GM21360 (cell line): ENCODE results near the gene SPATA20.

ENCODE experiments used
- ATAC-seq: cut with Tn5 transposase; IDR thresholded peaks from one replicate; pipeline ENCODE4 v1.9.1; 2021; ENCODE audit warnings: mild to moderate bottlenecking, moderate library complexity; ENCODE audit not compliant: unreplicated experiment

The SPATA20 gene

DNA sequence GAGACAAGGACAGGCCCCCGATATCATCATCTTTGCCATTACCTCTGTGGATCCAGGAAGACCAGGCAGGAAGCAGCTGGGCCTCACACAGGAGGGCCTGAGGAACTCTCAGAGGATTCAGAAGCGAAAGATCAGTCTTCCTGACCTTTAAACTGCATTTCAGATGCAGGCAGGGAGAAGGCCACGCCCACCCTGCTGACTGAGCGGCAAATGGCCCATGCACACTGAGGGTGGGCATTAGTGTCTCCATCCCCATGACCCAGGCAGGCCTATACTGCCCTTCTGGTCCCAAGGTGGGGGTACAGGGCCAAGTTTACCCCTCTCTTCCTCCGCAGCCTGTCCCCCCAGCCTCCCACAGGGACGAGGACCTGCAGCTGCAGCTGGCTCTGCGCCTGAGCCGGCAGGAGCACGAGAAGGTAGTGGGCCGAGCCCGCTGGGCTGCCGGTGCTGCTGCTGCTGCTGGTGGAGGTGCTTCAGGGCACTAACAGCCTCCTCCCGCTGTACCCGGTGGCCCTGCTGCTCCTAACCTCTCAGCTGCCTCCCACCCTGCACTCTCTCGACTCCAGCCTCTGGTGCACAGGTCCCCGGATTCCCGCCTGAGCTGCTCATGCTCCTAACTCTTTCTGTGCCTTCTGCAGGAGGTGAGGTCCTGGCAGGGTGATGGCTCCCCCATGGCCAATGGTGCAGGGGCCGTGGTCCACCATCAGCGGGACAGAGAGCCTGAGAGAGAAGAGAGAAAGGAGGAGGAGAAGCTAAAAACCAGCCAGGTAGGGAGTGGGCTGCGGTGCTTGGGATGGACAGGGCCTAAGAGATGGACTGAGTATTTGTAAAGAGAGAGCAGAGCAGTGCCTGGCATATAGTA is 8.2 kb upstream of the SPATA20 start:
- ATAC-seq, result no peak

DNA sequence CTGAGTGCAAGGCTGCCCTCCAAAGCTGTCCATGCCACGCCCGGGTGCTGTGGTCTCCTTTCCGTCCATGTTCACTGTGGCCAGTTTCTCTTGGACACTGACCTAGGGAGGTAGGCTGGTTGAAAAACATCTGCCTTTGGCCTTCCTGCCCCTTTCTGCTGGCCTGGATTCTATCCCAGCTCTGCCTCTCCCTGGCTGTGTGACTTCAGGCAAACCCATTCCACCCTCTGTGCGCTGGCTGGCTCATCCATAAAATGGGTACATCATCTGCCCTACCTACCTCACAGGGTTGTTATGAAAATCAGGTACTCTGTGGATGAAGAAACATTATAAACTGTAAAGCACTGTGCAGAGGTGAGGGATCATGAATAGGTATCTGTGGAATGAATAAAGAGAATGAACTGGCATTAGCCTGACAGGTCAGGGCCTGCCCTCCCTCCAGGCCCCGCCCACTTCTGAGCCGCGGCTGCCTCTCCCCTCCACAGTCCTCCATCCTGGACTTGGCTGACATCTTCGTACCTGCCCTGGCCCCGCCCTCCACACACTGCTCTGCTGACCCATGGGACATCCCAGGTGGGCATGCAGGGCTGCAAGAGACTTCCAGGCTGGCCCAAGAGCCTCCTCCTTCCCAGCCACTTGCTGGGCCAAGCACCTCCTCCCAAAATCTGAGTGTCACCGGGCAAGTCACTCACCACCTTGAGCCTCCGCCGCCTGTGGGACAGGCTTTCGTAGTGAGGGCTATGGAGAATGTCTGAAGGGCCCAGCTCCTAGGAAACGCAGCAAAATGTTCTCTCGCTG is 7.0 kb upstream of the SPATA20 start:
- no peak for ATAC-seq

DNA sequence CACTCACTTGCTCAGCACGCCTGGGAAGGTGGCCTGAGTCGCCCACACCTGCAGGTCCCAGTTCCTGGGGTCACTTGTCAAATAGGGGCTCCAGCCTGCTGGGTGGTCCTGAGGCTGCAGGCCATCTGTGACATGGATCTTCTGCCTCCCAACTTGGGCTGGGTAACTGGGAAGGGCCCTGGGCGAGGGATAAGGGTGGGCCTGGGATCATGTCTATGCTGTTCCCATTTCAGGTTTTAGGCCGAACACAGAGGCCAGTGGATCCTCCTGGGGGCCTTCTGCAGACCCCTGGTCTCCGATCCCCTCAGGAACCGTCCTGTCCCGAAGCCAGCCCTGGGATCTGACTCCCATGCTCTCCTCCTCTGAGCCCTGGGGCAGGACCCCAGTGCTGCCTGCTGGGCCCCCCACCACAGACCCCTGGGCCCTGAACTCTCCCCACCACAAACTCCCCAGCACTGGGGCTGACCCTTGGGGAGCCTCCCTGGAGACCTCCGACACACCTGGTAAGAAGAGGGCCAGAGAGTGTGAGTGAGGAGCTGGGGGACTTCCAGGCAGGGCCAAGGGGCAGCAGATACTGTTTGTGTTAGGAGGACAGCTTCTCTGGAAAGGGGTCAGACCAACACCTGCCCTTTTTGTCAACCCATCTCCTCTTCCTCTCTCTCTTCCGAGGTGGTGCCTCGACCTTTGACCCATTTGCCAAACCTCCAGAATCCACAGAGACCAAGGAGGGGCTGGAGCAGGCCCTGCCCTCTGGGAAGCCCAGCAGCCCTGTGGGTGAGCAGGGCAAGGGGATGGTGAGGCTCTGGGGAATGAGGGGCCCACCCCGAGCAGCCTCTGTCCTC is 6.2 kb upstream of the SPATA20 start:
- no peak for ATAC-seq

DNA sequence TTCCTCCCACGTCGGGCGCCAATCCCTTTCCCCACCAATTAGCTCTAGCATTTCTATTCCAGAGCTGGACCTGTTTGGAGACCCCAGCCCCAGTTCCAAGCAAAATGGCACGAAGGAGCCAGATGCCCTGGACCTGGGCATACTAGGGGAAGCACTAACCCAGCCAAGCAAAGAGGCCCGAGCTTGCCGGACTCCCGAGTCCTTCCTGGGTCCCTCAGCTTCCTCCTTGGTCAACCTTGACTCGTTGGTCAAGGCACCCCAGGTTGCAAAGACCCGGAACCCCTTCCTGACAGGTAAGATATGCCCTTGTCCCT is 5.6 kb upstream of the SPATA20 start:
- no peak for ATAC-seq

DNA sequence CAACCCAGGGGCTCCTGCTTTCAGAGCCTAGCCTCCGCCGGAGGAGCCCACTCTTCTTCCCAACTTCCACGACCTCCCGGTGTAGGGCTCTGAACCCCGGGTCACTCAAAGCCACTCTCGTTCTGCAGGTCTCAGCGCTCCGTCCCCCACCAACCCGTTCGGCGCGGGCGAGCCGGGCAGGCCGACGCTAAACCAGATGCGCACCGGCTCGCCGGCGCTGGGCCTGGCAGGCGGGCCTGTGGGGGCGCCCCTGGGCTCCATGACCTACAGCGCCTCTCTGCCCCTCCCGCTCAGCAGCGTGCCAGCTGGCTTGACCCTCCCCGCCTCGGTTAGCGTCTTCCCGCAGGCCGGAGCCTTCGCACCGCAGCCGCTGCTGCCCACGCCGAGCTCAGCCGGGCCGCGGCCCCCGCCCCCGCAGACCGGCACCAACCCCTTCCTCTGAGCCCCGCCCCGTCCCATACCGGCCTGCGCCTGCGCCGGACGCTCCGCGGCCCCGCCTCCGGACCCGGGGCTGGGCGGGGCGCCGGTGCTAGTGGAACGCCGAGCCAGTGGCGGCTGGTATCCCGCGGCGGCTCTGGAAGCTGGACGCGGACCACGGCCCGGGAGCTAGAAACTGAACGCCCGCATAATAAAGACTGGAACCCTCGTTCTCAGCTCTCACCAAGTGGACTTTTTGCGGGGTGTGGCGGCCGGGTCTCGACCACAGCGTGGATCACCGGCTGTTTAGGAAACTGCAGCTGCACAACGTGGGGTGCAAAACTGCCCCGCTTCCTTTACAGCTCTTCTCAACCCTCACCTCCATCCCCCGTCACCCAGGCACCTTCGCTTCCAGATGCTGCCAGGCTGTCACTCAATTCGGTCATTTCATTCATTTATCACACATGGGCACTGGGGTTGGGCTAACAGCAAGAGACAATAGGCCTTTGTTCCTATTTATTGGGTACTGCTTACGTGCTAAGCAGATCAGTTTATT is 5.0 kb upstream of the SPATA20 start:
- ATAC-seq, result peak; percentile 69

DNA sequence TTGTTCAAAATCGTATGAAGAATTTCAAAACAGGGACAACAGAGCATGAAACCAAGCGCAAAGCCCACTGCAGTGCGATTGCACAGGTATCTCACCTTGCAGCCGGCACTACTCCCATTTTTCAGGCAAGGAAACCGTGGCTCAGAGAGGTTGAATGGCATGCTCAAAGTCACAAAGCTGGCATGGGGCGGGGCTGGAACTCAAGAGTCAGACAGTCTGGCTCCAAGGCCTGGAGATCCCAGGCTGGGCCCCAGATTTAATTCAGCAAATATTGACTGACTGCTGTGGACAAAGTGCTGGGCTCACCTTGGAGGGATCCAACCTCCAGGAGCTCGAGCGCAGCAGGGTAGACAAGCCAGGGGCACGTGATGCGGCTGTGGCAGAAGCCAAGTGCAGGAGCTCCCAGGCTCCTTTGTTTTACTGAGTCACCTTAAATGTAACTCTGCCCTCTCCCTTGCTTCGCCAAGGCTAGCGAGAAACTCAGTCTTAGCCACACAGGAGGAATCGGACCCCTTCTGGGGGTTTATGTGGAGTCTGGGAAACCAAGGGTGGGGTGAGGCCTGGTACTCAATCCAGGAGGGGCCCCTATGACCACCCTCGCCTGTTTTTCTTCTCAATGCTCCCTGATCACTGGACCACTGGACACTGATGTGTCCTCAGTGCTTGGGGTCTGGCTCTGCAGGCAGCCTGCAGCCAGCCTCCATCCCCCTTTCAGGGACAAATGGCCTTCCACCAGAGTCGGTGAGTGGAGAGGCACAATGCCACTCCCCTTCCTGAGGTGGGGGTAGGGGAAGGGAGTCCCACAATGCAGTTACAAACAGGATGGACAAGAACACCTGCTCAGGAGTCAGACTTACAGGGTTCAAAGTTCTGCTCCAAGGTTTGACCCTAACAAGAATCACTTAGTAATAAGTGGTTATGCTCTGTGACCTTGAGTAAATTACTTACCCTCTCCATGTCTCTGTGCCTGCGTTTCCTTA is 3.9 kb upstream of the SPATA20 start:
- no peak for ATAC-seq

DNA sequence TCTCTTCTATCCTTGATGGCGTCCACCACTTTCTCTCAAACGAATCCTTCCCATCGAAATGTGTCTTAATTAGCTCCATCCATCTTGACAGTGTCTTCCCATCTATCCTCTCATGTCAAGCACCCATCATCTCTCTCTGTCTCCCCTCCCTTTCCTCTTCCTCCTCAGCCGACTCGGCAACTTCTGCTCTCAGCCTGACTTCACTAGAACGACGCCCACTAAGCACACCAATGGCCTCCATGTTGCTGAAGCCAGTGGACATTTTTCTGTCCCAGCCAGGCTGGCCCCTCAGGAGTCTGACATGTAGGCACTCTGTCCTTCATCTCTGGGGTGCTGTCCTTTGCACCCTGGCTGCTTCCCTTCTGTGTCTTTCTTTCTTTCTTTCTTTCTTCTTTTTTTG is 2.5 kb upstream of the SPATA20 start:
- ATAC-seq, result no peak

DNA sequence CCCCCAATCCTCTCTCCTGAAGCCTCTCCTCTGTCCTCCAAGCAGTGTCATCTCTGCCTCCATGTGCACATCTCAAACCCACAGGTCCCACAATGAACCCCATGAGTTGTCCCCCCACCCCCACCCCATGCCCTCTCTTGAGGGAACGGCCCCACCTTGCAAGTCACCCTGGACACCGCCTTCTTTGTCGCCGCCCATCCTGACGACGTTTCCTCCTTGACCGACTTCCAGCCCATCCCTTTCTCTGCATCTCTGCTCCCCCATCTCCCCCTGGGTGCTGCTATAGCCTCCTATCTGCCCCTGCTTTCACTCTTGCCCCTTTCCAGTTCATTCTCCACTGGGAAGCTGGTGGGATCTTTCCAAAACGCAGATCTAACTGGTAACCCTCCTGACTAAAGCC is 1.7 kb upstream of the SPATA20 start:
- no peak for ATAC-seq

DNA sequence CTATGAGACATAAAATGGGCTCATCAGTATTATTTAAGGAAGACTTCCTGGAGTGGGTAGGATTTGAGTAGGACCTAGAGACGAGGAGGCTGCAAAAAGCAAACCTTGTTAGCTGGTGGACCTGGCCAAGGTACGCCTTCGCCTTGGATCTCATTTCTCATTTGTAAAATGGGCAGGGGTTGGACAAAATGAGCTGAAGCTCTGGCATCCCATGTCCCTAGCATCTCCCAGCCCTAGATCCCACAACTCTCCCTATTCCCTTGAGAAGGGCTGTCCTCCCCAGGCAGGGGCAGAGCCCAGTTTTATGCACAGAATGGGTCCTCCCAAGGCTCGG is 306 bp upstream of the SPATA20 start:
- no peak for ATAC-seq

DNA sequence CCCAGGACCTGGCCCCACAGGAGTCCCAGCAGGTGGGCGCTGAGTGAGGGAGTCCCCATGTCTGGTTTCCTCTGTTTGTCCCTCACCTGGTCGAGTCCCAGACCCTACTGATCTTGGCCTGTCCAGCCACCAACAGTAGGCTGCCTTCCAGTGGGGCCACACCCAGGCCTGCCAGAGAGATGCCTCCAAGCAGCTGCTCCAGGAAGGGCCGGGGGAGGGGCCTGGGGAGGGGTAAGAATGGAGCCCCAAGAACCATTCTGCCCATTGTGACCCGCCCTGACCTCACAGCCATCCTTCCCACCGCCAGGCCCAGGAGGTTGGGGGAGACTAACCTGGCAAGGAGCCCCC is 736 bp downstream of the SPATA20 start:
- ATAC-seq, result no peak

DNA sequence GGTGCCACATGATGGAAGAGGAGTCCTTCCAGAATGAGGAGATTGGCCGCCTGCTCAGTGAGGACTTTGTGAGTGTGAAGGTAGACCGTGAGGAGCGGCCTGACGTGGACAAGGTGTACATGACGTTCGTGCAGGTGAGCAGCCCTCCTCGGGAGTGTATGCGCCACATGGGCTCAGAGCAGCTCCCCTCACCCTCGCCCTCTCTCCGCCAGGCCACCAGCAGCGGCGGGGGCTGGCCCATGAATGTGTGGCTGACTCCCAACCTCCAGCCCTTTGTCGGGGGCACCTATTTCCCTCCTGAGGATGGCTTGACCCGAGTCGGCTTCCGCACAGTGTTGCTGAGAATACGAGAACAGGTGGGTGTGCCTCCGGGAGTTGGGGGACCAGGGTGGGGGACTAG is 1.9 kb downstream of the SPATA20 start:
- ATAC-seq, result no peak

DNA sequence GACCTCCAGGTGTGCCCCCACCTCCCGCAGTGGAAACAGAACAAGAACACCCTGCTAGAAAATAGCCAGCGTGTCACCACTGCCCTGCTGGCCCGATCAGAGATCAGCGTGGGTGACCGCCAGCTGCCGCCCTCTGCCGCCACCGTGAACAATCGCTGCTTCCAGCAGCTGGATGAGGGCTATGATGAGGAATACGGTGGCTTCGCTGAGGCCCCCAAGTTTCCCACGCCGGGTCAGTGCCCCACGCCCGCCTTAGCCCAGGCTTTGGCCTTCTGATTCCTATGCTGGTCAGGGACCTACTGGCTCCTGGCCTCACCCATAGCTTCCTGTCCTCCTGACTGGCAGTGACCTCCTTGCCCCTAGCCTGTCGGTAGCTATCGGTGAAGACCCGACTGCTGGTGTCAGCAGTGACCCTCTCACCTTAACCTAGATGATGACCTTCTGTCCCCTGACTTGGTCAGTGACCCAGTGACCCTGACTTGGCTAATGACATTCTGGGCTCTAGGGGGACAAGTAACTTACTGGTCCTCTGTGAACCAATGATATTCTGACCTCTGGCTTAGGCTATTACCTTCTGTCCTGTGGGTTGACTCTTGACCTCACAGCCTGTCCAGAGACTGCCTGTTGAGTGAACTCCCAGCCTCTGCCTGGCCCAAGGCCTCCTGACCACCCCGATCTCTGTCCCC is 2.4 kb downstream of the SPATA20 start:
- no peak for ATAC-seq

DNA sequence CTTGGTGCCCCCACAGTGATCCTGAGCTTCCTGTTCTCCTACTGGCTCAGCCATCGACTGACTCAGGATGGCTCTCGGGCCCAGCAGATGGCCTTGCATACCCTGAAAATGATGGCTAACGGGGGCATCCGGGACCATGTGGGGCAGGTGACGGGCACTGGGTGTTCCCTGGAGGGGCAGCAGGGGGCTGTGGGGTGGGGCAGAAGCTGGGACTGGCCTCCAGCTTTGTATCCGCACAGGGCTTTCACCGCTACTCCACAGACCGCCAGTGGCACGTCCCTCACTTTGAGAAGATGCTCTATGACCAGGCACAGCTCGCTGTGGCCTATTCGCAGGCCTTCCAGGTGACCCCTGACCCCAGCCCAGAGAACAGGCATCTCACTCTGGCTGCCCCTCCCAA is 3.0 kb downstream of the SPATA20 start:
- no peak for ATAC-seq

DNA sequence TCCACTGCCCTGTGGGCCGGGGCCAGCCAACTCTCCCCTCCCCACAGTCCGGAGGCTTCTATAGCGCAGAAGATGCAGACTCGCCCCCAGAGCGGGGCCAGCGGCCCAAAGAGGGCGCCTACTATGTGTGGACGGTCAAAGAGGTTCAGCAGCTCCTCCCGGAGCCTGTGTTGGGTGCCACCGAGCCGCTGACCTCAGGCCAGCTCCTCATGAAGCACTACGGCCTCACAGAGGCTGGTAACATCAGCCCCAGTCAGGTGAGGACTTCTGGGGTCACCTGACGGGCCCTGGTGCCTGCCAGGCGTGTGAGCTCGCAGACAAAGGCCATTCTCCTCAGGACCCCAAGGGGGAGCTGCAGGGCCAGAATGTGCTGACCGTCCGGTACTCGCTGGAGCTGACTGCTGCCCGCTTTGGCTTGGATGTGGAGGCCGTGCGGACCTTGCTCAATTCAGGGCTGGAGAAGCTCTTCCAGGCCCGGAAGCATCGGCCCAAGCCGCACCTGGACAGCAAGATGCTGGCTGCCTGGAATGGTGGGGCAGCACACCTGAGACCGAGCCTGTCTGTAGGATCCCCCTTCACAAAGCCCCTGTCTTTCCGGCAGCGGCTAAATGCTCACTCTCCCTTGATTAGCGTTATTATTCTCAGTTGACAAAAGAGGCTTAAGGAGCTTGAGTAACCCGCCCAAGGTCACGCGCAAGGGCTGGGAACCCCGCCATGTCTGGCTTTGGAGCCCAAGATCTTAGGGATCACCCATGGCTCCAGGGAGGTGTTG is 3.9 kb downstream of the SPATA20 start:
- ATAC-seq, result no peak

DNA sequence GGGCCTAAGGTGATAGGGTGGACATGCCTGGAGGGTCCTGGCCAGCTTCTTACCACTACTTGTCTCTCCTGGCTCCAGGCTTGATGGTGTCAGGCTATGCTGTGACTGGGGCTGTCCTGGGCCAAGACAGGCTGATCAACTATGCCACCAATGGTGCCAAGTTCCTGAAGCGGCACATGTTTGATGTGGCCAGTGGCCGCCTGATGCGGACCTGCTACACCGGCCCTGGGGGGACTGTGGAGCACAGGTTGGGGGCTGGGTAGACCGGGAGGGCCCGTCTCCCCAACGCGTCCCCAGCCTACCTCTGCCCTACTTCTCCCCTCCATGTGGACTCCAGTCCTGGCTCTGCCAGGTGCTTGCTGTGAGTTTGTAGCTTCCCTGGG is 4.5 kb downstream of the SPATA20 start:
- ATAC-seq, result no peak

DNA sequence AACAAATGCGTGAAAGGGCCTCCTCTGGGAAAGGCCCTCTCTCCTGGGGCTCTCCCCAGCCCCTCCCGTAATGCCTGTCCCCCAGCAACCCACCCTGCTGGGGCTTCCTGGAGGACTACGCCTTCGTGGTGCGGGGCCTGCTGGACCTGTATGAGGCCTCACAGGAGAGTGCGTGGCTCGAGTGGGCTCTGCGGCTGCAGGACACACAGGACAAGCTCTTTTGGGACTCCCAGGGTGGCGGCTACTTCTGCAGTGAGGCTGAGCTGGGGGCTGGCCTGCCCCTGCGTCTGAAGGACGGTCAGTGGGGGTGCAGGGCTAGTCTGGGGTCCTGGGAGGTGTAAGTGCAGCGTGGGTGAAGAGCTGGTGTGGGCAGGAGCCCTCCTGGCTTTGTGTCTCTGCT is 4.9 kb downstream of the SPATA20 start:
- no peak for ATAC-seq

DNA sequence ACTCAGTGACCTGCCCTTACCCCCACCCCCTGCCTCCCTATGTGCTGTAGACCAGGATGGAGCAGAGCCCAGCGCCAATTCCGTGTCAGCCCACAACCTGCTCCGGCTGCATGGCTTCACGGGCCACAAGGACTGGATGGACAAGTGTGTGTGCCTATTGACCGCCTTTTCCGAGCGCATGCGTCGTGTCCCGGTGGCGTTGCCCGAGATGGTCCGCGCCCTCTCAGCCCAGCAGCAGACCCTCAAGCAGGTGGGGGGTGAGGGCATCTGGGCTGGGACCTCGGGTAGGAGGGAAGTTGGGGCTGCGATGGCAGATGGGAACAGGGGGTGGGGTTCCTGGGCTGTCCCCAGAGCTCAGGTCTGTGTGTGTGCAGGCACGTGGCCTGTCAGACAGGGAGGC is 7.2 kb downstream of the SPATA20 start:
- ATAC-seq, result no peak

DNA sequence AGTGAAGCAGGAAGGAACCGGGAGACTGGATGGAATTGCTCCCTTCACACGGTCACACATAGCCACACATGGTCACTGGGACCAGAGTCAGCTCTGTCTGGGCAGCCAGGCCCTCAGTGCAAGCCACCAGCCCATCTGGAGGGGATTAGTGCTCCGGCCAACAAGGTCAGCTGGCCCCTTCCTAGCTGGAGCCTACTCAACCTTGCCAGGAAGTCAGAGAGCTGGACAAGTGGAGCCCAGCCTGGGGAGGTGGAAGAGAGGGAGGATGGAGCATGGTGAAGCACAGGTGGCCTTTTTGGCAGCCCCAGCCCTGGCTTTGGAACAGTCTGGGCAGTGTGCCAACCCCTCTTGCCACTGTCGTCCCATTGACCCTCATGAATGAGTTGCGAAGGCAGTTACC is 9.8 kb downstream of the SPATA20 start:
- ATAC-seq, result no peak
